GDM1 (cell line): ENCODE data around the gene USP38.
"Not testable (repeated sequence)": the region's sequence is repeated elsewhere in the genome, so short reads cannot be mapped to it uniquely, and the experiment has no call there.

Experiments
- DNase-seq: peaks from one replicate; lab custom pipeline; 2025; lab: John Stamatoyannopoulos, UW

Gene USP38

GRCh38 chr4:143207555-143207954, 22.8 kb downstream of the USP38 start:
- no peak for DNase-seq

- DNase-seq, result no peak
Observed at GRCh38 chr4:143212566-143212965, 27.8 kb downstream of the USP38 start.

GRCh38 chr4:143215873-143216272, 31.2 kb downstream of the USP38 start:
- no peak for DNase-seq

GRCh38 chr4:143224255-143224654, 39.5 kb downstream of the USP38 start:
- no peak for DNase-seq

GRCh38 chr4:143225167-143225566, 40.5 kb downstream of the USP38 start:
- no peak for DNase-seq

GRCh38 chr4:143230683-143231082, 46.0 kb downstream of the USP38 start:
- no peak for DNase-seq

DNA sequence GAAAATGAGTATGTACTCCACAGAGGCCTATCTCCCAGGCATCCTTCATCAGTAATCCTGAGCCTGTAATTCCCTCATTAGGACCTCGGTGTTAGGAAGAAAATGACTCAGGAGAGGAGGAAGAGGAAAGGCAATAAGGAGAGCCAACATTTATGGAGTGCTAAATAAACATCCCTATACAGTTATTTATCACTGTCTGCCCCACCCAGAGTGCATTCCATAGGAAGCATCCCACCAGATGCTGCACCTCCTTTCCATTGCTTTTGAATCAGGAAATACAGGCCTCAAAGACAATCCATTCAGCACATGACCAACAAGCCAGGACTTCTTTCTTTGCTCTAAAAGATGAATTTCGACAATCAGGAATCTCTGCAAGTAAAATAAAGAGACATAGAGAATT, 47.6 kb downstream of the USP38 start:
- DNase-seq, result no peak

- no peak for DNase-seq
Observed at GRCh38 chr4:143234153-143234552, 49.4 kb downstream of the USP38 start.

GRCh38 chr4:143237195-143237594, 52.5 kb downstream of the USP38 start:
- not testable (repeated sequence) for DNase-seq

- no peak for DNase-seq
Observed at GRCh38 chr4:143240939-143241679, 56.4 kb downstream of the USP38 start.

- no peak for DNase-seq
Observed at GRCh38 chr4:143241892-143242291, 57.2 kb downstream of the USP38 start.

DNA sequence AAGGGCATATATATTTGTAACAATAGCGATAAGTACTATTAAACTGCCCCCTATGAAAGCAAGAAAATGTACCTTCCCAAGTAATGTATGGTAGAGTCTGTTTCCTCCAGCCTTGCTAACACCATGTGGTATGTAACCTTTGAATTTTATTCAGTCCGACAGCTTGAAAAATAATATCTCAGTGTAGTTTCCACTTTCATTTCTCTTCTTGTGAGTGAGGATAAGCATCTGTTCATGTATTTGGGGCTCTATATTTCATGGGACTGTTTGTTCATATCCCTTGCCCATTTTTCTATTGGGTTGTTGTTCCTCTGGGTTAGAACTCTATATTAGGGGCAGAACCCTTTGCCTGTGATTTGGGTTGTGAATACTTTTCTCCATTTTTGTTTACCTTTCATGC, 58.3 kb downstream of the USP38 start:
- DNase-seq, result no peak

- no peak for DNase-seq
Observed at GRCh38 chr4:143246977-143247376, 62.3 kb downstream of the USP38 start.

- no peak for DNase-seq
Observed at GRCh38 chr4:143247866-143248265, 63.1 kb downstream of the USP38 start.

- DNase-seq, result no peak
Observed at GRCh38 chr4:143248827-143249226, 64.1 kb downstream of the USP38 start.

GRCh38 chr4:143250617-143251016, 65.9 kb downstream of the USP38 start:
- no peak for DNase-seq

DNA sequence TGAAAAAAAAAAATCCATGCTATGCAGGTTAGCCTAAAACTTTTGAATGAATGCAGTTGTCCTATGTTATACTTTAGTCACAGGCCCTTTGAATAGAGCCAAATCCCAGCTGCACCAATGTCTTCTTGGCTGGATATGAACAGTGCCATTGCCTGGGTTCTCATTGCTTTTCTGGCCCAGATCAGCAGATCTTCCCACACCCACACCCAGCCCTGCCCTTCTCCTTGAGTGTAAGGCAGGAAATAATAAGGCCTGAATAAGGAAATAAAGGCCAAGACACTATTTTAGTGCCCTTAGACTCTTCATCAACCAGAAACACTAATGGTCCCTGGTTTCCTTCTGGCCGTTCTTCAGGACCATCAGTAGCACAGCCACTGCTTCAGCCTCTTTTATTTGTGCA, 66.6 kb downstream of the USP38 start:
- DNase-seq, result no peak

- DNase-seq, result no peak
Observed at GRCh38 chr4:143251779-143252178, 67.1 kb downstream of the USP38 start.

DNA sequence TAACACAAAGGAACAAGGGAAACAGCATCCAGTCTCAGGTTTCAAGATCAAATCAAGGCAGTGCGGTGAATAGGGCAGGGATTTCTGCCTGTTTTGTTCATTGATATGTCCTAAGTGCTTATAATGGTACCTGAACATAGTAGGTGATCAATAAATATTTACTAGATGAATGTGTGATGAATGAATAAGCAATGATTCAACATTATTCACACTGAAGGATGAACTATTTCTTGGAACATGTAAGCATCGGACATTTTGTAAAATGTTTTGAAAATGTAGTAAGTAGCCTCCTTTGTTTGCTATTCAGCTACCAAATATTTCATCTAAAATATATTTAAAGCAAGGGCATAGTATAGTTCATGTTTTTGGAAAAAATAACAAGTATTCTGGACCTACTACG, 67.8 kb downstream of the USP38 start:
- DNase-seq, result no peak

- DNase-seq, result no peak
Observed at GRCh38 chr4:143253166-143253565, 68.4 kb downstream of the USP38 start.

DNA sequence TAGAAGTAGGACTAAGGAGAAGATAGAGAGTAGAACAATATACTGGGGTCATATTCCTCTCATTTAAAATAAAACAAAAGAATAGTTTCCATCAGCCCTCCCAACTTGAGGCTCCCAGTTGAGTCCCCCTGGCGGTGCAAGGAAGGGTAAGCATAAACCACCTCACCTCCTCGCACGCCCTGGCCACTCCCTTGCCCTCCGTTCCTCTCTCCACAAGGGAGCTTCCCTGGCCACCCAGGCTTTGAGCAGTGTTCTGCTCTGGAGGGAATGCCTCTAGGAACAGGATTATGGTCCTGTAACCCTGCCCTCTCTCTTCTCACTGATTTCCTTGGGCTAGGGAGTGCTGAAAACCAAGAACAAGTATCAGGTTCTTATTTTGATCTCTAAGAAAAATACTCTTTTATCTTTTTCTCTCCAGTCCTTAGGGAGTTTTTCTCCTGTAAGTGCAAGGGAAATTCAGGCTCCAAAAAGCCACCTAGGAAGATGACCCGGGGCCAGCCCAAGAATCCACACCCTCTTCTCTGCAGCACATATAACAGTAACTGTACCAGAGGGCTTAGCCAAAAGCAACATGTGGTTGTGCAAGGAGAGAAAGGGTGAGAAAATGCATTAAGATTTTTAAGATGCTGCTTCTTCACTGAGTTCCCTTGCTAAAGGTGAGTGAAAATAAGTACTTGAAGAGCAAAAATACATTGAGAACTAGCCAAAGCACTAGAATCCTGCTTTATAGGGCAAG, 69.9 kb downstream of the USP38 start:
- no peak for DNase-seq

DNA sequence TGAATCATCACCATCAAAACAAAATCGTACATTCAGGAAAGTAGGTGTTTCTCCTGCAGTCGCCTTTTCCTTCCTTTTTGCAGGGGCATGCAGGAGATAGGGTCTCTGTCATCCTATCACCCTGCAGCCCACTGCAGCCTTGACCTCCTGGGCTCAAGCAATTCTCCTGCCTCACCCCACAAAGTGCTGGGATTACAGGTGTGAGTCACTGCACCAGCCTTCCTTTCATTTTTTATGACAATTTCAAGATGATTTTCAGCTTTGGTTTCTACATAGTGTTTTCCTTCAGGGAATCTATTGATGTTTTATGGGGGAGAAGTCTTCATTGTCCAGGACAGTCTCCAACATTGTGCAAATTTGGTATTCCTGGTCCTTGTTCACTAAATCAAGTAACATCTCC, 71.7 kb downstream of the USP38 start:
- no peak for DNase-seq

DNA sequence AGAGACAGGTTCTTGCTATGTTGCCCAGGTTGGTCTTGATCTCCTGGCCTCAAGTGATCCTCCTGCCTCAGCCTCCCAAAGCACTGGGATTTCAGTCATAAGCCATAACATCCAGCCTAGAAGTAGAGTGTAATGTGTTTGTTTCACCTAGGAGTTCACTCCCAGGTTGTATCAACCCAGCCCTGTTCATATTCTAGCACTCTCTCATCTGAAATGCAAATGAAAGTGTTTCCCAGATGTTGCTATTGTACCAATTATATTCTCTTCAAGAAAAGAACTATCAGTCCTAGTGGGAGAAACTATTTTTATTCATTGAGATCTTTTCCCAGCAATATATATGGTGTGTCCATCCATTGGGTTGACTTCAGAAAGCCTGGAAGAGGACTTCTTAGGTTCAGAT, 72.6 kb downstream of the USP38 start:
- DNase-seq, result no peak

DNA sequence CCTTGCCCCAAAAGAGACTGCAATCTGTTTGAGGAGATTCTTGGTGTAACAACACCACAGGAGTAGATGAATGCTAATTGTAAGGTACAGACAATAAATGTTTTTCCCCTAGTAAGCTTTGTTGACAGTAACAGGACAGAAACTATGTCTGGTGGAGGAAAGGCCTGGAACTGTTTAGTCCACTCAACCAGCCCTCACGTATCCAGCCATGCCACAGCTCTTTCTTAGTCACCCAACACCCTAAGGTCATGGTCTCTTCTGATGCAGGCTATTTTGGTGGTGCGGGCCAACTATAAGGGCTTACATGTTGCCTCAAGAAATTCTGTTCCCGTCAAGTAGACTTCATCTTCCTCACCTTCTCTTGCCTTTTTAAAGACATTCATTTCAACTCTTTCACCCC, 76.0 kb downstream of the USP38 start:
- no peak for DNase-seq
